Mucosa of descending colon (tissue), 3 donors: ENCODE results near the gene FAM217A. TPM values are rescaled to one million over a fixed set of nuclear protein-coding genes. Genes with fewer than 3 reads are reported as not detected.

Experiments used
- ATAC-seq: fragments of 200-7000 bp; cut with Tn5 transposase; one replicate; pipeline ENCODE4 v1.9.1; 2020; ENCODE audit warnings: mild to moderate bottlenecking, moderate library complexity
- DNase-seq, 3 donors: peaks; one replicate each; pipeline ENCODE4 v3.0.0-alpha.2; 2020
- H3K36me3 ChIP-seq: fragments of 200-600 bp; one replicate; pipeline ENCODE4 v1.8.0; 2021; ENCODE audit warnings: low read depth, mild to moderate bottlenecking
- H3K4me1 ChIP-seq: fragments of 200-600 bp; one replicate; pipeline ENCODE4 v1.8.0; 2021; ENCODE audit warnings: low read depth, mild to moderate bottlenecking
- H3K4me3 ChIP-seq: fragments of 200-600 bp; one replicate; pipeline ENCODE4 v1.8.0; 2021; ENCODE audit warnings: mild to moderate bottlenecking
- H3K9me3 ChIP-seq: fragments of 200-600 bp; one replicate; pipeline ENCODE4 v1.8.0; 2021; ENCODE audit warnings: mild to moderate bottlenecking
- CTCF ChIP-seq: fragments of 200-600 bp; IDR thresholded peaks from one replicate; pipeline ENCODE4 v1.8.0; 2022; ENCODE audit warnings: antibody characterized with exemption, mild to moderate bottlenecking
- intact Hi-C, 2 donors: fragments of 100-400 bp; cut with DNase I in 1 of 2; cut with micrococcal nuclease in 1 of 2; formaldehyde crosslinking; loops; one replicate each; pipeline versions ENCODE4 v1.11.0 to v1.11.1; 2022; cut with DNase I, micrococcal nuclease
- long read RNA-seq, 2 donors: library from polyadenylated mRNA; unstranded; transcript quantifications; one replicate each; pipeline ENCODE4 v2.0.0, GENCODE V29; 2019 to 2021
- total RNA-seq, 3 donors: library from RNA; stranded (reverse); fragmentation: NEBNext Ultra II Directional in 2 of 3; extraction: Animal tissue kit (Norgen Biotek cat#: 25700) in 2 of 3; gene quantifications; one replicate each; pipeline versions ENCODE4 v1.2.1 to v1.2.4, GENCODE V29; 2021 to 2023
- donor health status: DM: no; HTN: no; CAD: no; lungs with moderate emphysema.
- donor health status: DM: no; HTN: no; CAD: no.
- donor health status: DM: no; HTN: yes; CAD: no.

FAM217A gene
- total RNA-seq = not detected
- long read RNA-seq, donor 1, partial matches to known transcripts = 0 of 2 reads
- long read RNA-seq, donor 1, other reads (novel, unspliced or antisense) = 2 of 2 reads
- long read RNA-seq, donor 2 = 0 reads

GRCh38 chr6:4078691-4079471, at the start of gene FAM217A:
FAM217A (minus strand) TSS chr6:4079137; CDS start chr6:4077414, 1,723 bp downstream.
- DNase-seq = no peak
- H3K36me3 ChIP-seq = no peaks in the 10 kb centered on the region
- H3K4me1 ChIP-seq = no peaks in the 10 kb centered on the region
- no peak for ATAC-seq
- intact Hi-C loops = no loop called here
- no peak for TF ChIP-seq CTCF
- H3K4me3 ChIP-seq = no peak within 1 kb of the TSS
- H3K9me3 ChIP-seq = no peaks in the 10 kb centered on the region

- intact Hi-C loops = no loop called here
- no peak for DNase-seq
- Histone ChIP-seq H3K36me3 (peaks cover 9% of the 10 kb centered on the region), H3K9me3 (no peaks in the 10 kb centered on the region), H3K4me3 (no peak overlapping the region), H3K4me1 (peaks cover under 1% of the 10 kb centered on the region)
- no peak for TF ChIP-seq CTCF
- ATAC-seq = no peak
Observed at GRCh38 chr6:4128072-4128471, 49.1 kb upstream of the FAM217A start.

GRCh38 chr6:4125933-4126864, 47.3 kb upstream of the FAM217A start:
- intact Hi-C loops = no loop called here
- peak; percentile 26 for ATAC-seq
- H3K36me3 ChIP-seq = peaks cover 20% of the 10 kb centered on the region

GRCh38 chr6:4125500-4125899, 46.6 kb upstream of the FAM217A start:
- Histone ChIP-seq H3K4me3 (no peak overlapping the region), H3K4me1 (no peaks in the 10 kb centered on the region), H3K9me3 (no peaks in the 10 kb centered on the region), H3K36me3 (peaks cover 20% of the 10 kb centered on the region)
- no peak for TF ChIP-seq CTCF
- ATAC-seq = no peak
- no peak for DNase-seq
- intact Hi-C loops = no loop called here

More at GRCh38 chr6:4125933-4126864, 47.3 kb upstream of the FAM217A start:
- H3K4me3 ChIP-seq = no peak overlapping the region
- no peak for TF ChIP-seq CTCF
- H3K9me3 ChIP-seq = no peaks in the 10 kb centered on the region
- H3K4me1 ChIP-seq = no peaks in the 10 kb centered on the region
- DNase-seq = no peak

- H3K4me3 ChIP-seq = no peak overlapping the region
- H3K36me3 ChIP-seq = peaks cover 20% of the 10 kb centered on the region
- ATAC-seq (no peak), DNase-seq (no peak)
- no peaks in the 10 kb centered on the region for H3K4me1 ChIP-seq
- no peak for TF ChIP-seq CTCF
- intact Hi-C loops = no loop called here
- H3K9me3 ChIP-seq = no peaks in the 10 kb centered on the region
Observed at GRCh38 chr6:4124351-4124750, 45.4 kb upstream of the FAM217A start.
